SKM-1 treated with dmso at 0.1 percent for 144 hours (cell line): ENCODE data around the gene ZNF678.
"Not testable (repeated sequence)": the region's sequence is repeated elsewhere in the genome, so short reads cannot be mapped to it uniquely, and the experiment has no call there.

Source experiments
- DNase-seq: peaks from one replicate; lab custom pipeline; 2025; ENCODE audit not compliant: unreplicated experiment; lab: John Stamatoyannopoulos, UW

ZNF678 gene

GRCh38 chr1:227710474-227710873 lies 147.1 kb downstream of the ZNF678 start:
- DNase-seq, result not testable (repeated sequence)

DNA sequence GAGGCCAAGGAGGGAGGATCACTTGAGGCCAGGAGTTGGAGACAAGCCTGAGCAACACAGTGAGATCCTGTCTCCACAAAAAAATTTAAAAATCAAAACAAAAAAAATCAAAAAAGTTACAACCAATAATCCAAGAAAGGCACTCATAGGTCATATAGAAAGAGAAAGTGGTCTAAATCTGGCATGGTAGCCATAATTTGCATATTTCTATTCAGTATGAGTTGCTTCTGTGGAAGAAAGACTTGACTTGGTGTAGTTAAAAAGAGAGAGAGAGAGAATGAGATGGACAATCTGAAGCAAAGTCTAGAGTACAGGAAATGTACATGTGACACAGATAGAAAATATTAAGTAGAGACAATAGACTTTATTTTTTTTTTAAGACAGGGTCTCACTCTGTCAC lies 149.3 kb downstream of the ZNF678 start:
- no peak for DNase-seq

DNA sequence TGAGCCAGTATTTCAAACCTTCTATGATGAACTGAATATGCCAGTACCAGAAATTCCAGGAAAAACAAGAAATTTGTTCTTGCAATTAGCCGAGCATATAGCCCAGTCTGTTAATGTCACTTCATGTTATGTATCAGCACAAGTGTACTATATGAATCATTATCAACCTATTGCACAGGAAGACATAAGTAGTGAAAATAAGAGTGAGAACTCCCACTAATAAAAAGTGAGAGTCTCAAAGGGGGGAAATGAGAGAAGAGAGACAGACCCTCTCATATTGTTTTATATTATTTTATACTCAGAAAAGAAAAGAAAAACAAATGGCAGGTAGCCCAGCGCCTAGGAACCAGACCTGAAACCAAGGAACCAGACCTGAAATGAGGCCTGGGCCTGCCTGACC lies 155.6 kb downstream of the ZNF678 start:
- no peak for DNase-seq

GRCh38 chr1:227723474-227723873 lies 160.1 kb downstream of the ZNF678 start:
- no peak for DNase-seq

GRCh38 chr1:227725046-227725445 lies 161.7 kb downstream of the ZNF678 start:
- DNase-seq, result no peak

DNA sequence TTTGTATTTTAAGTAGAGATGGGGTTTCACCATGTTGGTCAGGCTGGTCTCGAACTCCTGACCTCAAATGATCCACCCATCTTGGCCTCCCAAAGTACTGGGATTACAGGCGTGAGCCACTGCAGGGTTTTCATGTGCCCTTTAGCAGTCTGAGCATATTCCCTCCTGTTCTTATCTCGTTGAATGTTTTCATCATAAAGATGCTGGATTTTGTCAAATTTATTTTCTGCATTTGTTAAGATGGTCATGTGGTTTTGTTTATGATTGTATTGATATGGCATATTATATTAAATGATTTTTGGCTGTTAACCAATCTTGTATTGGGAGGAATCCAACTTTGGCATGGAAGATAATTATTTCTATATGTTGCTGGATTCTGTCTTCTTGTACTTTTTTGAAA lies 163.0 kb downstream of the ZNF678 start:
- DNase-seq, result no peak
